ENCODE measurements around the gene RRBP1.

- TF ChIP-seq POLR2AphosphoS5 (IDR thresholded peaks at IDR 0.05; ENCODE audit: low read depth) (no peak), CTCF (IDR thresholded peaks at IDR 0.05; ENCODE audit: insufficient read depth, low read length) (no peak), REST (IDR thresholded peaks at IDR 0.05; ENCODE audit: insufficient replicate concordance, low read depth) (no peak)
Observed at GRCh38 chr20:17705916-17706315, 23.9 kb upstream of the RRBP1 start.

Measured in HL-60 (cell line).